ENCODE data around the gene CYB5R2. TPM values are rescaled to one million over a fixed set of nuclear protein-coding genes. Genes with fewer than 3 reads are reported as not detected.

The CYB5R2 gene
- total RNA-seq, 2 donors from 2014 or later = 14.1 to 52.5 TPM

GRCh38 chr11:7694235-7694634 is 20.9 kb upstream of the CYB5R2 start:
- DNase-seq (ENCODE audit: low spot score) = no peak
- Histone ChIP-seq H3K4me1 (replicated peaks) (no peaks in the 10 kb centered on the region), H3K9me3 (no peaks in the 10 kb centered on the region), H3K4me3 (no peak overlapping the region), H3K27me3 (replicated peaks; ENCODE audit: insufficient read depth) (no peaks in the 10 kb centered on the region), H3K27ac (no peak overlapping the region), H3K36me3 (no peaks in the 10 kb centered on the region)
- intact Hi-C loops (cut with DNase I) = loop anchor here (5.0 kb wide), 1 partner anchor 252 kb away; no protein-coding TSS in a partner anchor
- TF ChIP-seq POLR2A (IDR thresholded peaks at IDR 0.05) (no peak), CTCF (IDR thresholded peaks at IDR 0.05) (no peak), POLR2AphosphoS5 (IDR thresholded peaks at IDR 0.05) (no peak)
- 83% methylated on average over 3 of the region's 3 CpGs for WGBS

- WGBS = 84% methylated on average over 3 of the region's 3 CpGs
- no peak for DNase-seq (ENCODE audit: low spot score)
- H3K4me3 ChIP-seq = no peak overlapping the region
- no peaks in the 10 kb centered on the region for H3K9me3 ChIP-seq
- H3K4me1 ChIP-seq (replicated peaks) = no peaks in the 10 kb centered on the region
- intact Hi-C loops (cut with DNase I) = loop anchor here (5.0 kb wide), 1 partner anchor 250 kb away; no protein-coding TSS in a partner anchor
- TF ChIP-seq POLR2AphosphoS5 (IDR thresholded peaks at IDR 0.05) = no peak
- TF ChIP-seq CTCF (IDR thresholded peaks at IDR 0.05) = no peak
- H3K27me3 ChIP-seq (replicated peaks; ENCODE audit: insufficient read depth) = no peaks in the 10 kb centered on the region
- no peaks in the 10 kb centered on the region for H3K36me3 ChIP-seq
- no peak overlapping the region for H3K27ac ChIP-seq
Observed at GRCh38 chr11:7692426-7692825, 19.1 kb upstream of the CYB5R2 start.

- Histone ChIP-seq H3K36me3 (no peaks in the 10 kb centered on the region), H3K4me3 (no peak overlapping the region), H3K27me3 (replicated peaks; ENCODE audit: insufficient read depth) (no peaks in the 10 kb centered on the region), H3K9me3 (no peaks in the 10 kb centered on the region), H3K27ac (no peak overlapping the region), H3K4me1 (replicated peaks) (no peaks in the 10 kb centered on the region)
- no peak for DNase-seq (ENCODE audit: low spot score)
- intact Hi-C loops (cut with DNase I) = loop anchor here (5.0 kb wide), 1 partner anchor 250 kb away; no protein-coding TSS in a partner anchor
- 31% methylated on average over 6 of the region's 6 CpGs for WGBS
- TF ChIP-seq POLR2A (IDR thresholded peaks at IDR 0.05) (no peak), POLR2AphosphoS5 (IDR thresholded peaks at IDR 0.05) (no peak), CTCF (IDR thresholded peaks at IDR 0.05) (no peak)
Observed at GRCh38 chr11:7691759-7692350, 18.6 kb upstream of the CYB5R2 start.

- Histone ChIP-seq H3K4me3 (no peak overlapping the region), H3K27me3 (replicated peaks; ENCODE audit: insufficient read depth) (no peaks in the 10 kb centered on the region), H3K27ac (no peak overlapping the region), H3K4me1 (replicated peaks) (no peaks in the 10 kb centered on the region), H3K9me3 (no peaks in the 10 kb centered on the region), H3K36me3 (no peaks in the 10 kb centered on the region)
- no peak for DNase-seq (ENCODE audit: low spot score)
- WGBS = 49% methylated on average over 6 of the region's 6 CpGs
- intact Hi-C loops (cut with DNase I) = loop anchor here (5.0 kb wide), 1 partner anchor 248 kb away; no protein-coding TSS in a partner anchor
- TF ChIP-seq POLR2AphosphoS5 (IDR thresholded peaks at IDR 0.05) (no peak), CTCF (IDR thresholded peaks at IDR 0.05) (no peak), POLR2A (IDR thresholded peaks at IDR 0.05) (no peak)
Observed at GRCh38 chr11:7690648-7691047, 17.3 kb upstream of the CYB5R2 start.

GRCh38 chr11:7689239-7689638 is 15.9 kb upstream of the CYB5R2 start:
- Histone ChIP-seq H3K27me3 (replicated peaks; ENCODE audit: insufficient read depth) (no peaks in the 10 kb centered on the region), H3K4me1 (replicated peaks) (no peaks in the 10 kb centered on the region), H3K36me3 (no peaks in the 10 kb centered on the region), H3K4me3 (no peak overlapping the region), H3K9me3 (no peaks in the 10 kb centered on the region), H3K27ac (no peak overlapping the region)
- intact Hi-C loops (cut with DNase I) = loop anchor here (10.0 kb wide), 1 partner anchor 594 kb away; no protein-coding TSS in a partner anchor
- 72% methylated on average over 4 of the region's 4 CpGs for WGBS
- TF ChIP-seq CTCF (IDR thresholded peaks at IDR 0.05) (no peak), POLR2AphosphoS5 (IDR thresholded peaks at IDR 0.05) (no peak), POLR2A (IDR thresholded peaks at IDR 0.05) (no peak)
- DNase-seq (ENCODE audit: low spot score) = no peak

Measured in prostate gland (tissue), 2 donors.